BJ (cell line): Measurements from ENCODE around the gene GALR2. TPM values are rescaled to one million over a fixed set of nuclear protein-coding genes. Genes with fewer than 3 reads are reported as not detected.

ENCODE experiments used
- CTCF ChIA-PET: fragments of 350-600 bp; formaldehyde crosslinking; extraction: SDS; loops from one replicate; lab custom pipeline; 2021; ENCODE audit warnings: antibody characterized with exemption, inconsistent platforms; lab: Yijun Ruan, JAX
- POLR2A ChIA-PET: fragments of 300-600 bp; sonication (Branson Sonifier 250); formaldehyde crosslinking; extraction: SDS; loops from one replicate; lab custom pipeline; 2021; ENCODE audit warnings: antibody characterized with exemption; lab: Charles Lee
- DNase-seq: peaks from one replicate; pipeline ENCODE4 v3.0.0-alpha.2; 2011; ENCODE audit warnings: low read depth
- H3K27me3 ChIP-seq: 2 replicates; pipeline ENCODE4 v1.6.0; 2011; ENCODE audit warnings: low read length; ENCODE audit not compliant: control insufficient read depth, insufficient read depth
- H3K36me3 ChIP-seq: 2 replicates; pipeline ENCODE4 v1.5.1; 2011; ENCODE audit warnings: low read length; ENCODE audit not compliant: control insufficient read depth, insufficient read depth
- H3K4me3 ChIP-seq: 2 replicates; pipeline ENCODE4 v1.5.1; 2011; ENCODE audit warnings: low read depth, mild to moderate bottlenecking, control low read depth, low read length
- polyA plus RNA-seq: library from polyadenylated mRNA; depleted of rRNA; stranded (reverse); fragments of >200 nt; gene quantifications from 2 replicates; pipeline ENCODE4 v1.2.3, GENCODE V29; 2011
- TF ChIP-seq, protein P1 (sequence below): IDR thresholded peaks from 2 replicates; pipeline ENCODE4 v1.5.1; 2011; ENCODE audit warnings: low read depth, mild to moderate bottlenecking, control low read depth, inconsistent platforms, low read length, moderate library complexity; ENCODE audit not compliant: insufficient read depth

Gene GALR2
- polyA plus RNA-seq, 1 experiment: not detected

GRCh38 chr17:76088041-76088867 lies 13.7 kb downstream of the GALR2 start:
- H3K27me3 ChIP-seq: no peaks in the 10 kb centered on the region
- ChIA-PET CTCF (interaction anchor here (1.2 kb wide), 1 partner anchor 8 kb away, joined by 3 read pairs; no protein-coding TSS in a partner anchor), POLR2A (no interaction called here)
- DNase-seq: no peak
- TF ChIP-seq, protein P1, sequence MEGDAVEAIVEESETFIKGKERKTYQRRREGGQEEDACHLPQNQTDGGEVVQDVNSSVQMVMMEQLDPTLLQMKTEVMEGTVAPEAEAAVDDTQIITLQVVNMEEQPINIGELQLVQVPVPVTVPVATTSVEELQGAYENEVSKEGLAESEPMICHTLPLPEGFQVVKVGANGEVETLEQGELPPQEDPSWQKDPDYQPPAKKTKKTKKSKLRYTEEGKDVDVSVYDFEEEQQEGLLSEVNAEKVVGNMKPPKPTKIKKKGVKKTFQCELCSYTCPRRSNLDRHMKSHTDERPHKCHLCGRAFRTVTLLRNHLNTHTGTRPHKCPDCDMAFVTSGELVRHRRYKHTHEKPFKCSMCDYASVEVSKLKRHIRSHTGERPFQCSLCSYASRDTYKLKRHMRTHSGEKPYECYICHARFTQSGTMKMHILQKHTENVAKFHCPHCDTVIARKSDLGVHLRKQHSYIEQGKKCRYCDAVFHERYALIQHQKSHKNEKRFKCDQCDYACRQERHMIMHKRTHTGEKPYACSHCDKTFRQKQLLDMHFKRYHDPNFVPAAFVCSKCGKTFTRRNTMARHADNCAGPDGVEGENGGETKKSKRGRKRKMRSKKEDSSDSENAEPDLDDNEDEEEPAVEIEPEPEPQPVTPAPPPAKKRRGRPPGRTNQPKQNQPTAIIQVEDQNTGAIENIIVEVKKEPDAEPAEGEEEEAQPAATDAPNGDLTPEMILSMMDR: no peak
- no peak overlapping the region for H3K4me3 ChIP-seq
- peaks cover 62% of the 10 kb centered on the region for H3K36me3 ChIP-seq

DNA sequence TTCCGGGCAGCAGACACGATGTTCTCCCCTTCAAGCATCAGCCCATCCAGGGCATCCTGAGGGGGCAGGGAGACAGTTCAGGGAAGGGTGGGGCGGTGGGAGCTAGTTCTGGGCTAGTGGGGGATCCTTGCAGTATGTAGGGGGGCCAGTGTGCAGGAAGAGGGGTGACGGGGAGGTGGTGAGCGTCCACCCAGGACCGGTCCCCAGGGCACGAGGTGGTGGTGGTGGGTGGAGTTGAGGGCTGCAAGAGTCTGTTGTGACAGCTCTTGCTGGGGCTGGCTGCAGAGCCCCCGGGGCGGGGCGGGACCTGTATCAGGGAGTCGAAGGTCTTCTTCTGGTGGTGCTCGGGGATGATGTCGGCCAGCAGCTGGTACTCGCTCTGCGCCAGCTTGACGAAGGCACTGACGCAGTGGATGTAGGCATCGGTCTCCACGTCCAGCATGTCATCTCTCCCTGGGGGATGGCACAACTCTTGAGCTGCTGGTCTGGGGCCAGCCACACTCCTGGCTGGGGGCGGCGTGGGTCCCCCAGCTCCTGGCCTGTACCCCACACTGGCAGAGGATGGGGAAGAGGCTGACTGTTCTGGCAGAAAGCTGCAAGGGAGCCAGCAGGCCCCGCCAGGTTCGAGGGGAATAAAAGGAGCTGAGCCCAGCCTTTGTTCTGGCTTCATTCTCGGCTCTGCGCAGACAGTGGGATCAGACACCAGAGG lies 14.4 kb downstream of the GALR2 start:
- Histone ChIP-seq H3K27me3 (no peaks in the 10 kb centered on the region), H3K4me3 (no peak overlapping the region), H3K36me3 (peaks cover 67% of the 10 kb centered on the region)
- ChIA-PET CTCF (interaction anchor here (1.2 kb wide), 1 partner anchor 8 kb away, joined by 3 read pairs; no protein-coding TSS in a partner anchor), POLR2A (no interaction called here)
- DNase-seq: no peak
- TF ChIP-seq, protein P1: no peak

DNA sequence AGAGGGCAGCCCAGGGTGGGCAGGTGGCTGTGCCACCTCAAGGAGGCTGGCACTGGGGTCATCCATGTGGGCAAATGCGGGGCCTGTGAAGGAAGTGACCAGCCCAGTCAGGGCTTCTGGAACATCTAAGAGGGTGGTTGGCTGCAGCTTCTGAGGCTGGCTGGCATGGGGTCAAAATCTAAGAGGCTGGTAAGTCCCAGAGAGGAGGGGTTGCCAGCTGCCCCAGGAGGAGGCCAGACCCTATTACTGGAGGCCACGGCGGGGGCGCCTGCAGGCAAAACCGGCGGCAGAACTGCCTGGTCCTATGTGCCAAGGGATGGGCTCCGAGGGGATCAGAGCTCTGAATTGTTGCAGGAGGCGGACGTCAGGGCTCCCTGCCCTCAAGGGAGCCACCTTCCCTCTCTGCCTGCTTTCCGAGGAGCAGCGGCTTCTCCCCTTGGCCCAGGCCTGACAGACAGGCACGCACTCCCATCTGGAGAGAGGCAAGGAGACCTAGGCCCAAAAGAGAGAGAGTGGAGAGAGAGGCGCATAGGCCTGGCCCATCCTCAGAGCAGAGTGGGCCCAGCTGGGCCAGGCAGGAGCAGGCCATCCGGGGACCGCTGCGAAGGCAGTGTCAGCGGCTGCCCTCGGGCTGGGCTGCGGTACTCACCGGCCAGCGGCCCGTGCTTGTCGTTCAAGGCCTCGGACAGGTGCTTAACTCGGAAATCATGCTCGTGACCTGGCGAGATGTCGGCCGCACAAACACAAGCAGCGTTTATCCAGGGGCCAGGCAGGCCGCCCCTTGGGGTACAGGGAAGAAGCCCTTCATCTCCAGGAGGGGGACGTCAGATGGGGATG lies 15.3 kb downstream of the GALR2 start:
- ChIA-PET CTCF (interaction anchor here (1.2 kb wide), 1 partner anchor 9 kb away, joined by 3 read pairs; no protein-coding TSS in a partner anchor), POLR2A (no interaction called here)
- Histone ChIP-seq H3K4me3 (no peak overlapping the region), H3K27me3 (no peaks in the 10 kb centered on the region), H3K36me3 (peaks cover 67% of the 10 kb centered on the region)
- no peak for DNase-seq
- TF ChIP-seq, protein P1: no peak

GRCh38 chr17:76090517-76091129 lies 16.0 kb downstream of the GALR2 start:
- no peaks in the 10 kb centered on the region for H3K27me3 ChIP-seq
- DNase-seq: no peak
- TF ChIP-seq, protein P1: no peak
- no peak overlapping the region for H3K4me3 ChIP-seq
- ChIA-PET POLR2A (no interaction called here), CTCF (no interaction called here)
- H3K36me3 ChIP-seq: peaks cover 61% of the 10 kb centered on the region
